Brain pericyte (primary cell): ENCODE data around the gene PTPRO.

Experiments
- DNase-seq: peaks from one replicate; pipeline ENCODE4 v3.0.0-alpha.2; 2012; ENCODE audit warnings: low read depth, low spot score

PTPRO gene

GRCh38 chr12:15346488-15346887, 24.2 kb downstream of the PTPRO start:
- no peak for DNase-seq

DNA sequence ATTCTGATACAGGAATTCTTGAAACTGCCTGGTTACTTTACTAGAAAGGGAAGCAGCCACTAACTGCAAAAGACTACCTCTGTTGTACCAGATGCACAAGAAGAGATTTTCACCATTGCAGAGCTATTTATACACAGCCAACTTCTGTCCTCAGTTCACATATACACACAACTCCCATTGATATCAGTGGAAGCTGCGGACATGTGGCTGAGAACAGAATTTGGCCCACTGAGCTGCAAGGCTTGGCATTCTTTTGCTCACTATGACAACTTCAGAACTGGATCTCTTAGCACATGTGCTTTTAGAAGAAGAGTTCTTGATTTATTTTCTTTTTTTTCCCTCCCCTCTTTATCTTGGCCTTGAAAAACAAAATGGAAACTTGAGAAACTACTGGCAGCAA, 28.3 kb downstream of the PTPRO start:
- no peak for DNase-seq

GRCh38 chr12:15355766-15356165, 33.5 kb downstream of the PTPRO start:
- DNase-seq: no peak

DNA sequence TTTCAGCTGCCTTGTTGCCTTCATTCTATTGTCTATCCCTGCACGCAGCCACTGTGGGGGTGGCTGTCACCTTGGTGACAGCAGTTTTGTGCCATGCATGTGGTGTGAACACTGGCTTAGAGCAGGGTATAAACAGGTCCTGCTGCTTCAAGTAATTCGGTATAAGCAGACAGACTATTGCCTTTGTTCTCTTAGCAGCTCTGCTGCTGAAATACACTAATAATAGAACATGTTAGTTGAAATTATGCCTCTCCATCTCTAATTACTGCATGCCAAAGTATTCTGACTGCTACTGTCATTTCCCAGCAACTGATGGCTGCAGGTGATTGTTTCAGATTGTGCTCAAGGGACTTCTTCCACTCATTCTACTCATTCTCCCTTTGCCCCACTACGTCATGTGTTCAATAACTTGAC, 34.6 kb downstream of the PTPRO start:
- no peak for DNase-seq

DNA sequence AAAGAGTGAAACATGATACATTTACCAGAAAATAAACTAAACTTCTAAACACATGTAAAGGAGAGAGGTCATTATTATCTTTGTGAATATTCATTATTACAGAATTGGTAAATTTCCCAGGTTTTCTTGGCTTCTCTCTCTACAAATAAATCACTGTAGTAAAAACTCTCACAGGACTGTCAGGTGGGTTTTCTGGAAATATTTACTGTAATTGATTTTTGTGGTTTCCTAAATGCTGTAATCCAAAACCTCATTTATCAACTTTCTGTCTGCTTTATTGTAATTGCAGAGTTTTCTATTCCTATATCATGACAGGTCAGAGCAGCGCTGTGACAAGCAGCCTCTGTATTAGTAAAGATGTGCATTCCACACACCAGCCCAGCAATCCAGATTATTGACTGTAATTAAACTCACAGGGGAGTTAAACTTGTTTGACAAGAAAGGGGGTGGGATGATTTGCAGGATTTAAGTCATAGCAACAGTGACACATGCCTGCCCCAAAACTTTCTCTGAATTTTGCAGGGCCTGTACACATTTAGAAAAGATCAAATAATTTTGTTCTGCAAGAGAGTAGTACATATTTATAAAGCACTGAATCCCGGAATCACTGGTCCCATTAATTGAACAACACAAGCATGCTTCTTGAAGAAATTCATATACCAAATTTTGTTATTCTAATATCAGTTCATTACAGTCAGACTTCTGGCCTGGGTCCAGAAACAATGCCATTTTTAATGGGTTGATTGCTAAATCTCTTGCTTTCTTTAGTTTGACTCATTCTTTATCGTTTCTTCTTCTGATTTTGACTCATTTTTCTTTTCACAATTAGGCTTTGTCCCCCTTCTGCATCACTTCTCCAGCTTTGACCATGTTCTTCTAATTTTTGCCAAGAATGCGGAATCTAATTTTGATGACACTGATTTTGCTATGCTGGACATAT, 42.2 kb downstream of the PTPRO start:
- DNase-seq: no peak

DNA sequence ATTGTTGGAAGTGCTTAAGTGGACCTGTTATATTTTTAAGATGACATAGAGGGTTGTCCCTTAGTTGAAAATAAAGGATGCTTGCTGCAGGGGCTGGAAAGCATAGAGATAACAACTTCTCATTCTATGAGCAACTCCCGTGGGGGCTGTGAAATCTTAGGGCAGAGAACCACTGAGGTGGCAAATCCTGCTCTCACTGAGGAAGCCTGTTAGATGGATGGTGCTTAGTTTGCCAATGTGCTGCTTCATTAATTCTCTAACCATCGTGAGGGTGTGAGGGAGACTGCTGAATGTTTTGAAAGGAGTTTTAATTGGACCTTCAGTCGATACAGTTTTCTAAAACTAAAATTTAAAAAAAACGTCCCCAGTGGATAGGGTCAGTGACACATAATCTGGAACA, 46.5 kb downstream of the PTPRO start:
- DNase-seq: no peak

- DNase-seq: no peak
Observed at GRCh38 chr12:15372352-15372751, 50.0 kb downstream of the PTPRO start.

DNA sequence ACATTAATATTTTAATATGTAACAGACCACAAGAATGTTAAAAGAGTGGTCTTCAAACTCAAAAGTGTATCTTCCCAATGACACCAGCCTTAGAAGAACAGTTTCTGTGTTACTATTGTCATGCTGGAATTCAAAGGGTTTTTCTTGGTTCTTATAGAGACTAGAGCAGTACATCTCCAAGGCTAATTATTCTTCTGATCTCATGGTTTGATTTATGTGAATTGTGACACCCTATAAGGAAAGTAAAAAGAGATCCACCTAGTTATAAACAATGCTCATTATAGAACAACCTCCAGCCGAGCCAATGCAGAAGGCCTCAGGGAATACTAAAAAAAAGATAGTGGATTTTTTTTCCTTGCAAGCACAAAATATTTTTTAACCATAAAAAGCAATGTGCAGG, 65.5 kb downstream of the PTPRO start:
- DNase-seq: no peak

- DNase-seq: no peak
Observed at GRCh38 chr12:15389561-15389960, 67.3 kb downstream of the PTPRO start.

- no peak for DNase-seq
Observed at GRCh38 chr12:15393037-15393436, 70.7 kb downstream of the PTPRO start.

- no peak for DNase-seq
Observed at GRCh38 chr12:15393995-15394394, 71.7 kb downstream of the PTPRO start.

DNA sequence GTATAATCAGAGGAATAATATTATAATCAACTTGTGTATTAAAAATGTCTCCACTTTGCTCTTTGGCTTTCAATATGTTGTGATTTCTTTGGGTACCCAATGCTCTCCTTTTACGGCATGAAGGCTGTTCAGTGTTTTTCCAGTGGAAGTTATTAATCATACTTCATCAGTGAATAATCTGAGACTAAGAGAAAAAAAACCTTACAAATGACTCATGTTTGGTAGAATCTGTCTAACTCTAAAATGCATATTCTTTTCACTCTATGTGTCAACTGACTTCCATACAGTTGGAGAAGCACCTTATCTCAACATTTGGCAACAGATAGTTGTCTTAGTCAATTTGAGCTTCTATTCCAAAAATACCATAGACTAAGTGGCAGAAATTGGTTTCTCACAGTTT, 82.2 kb downstream of the PTPRO start:
- no peak for DNase-seq

DNA sequence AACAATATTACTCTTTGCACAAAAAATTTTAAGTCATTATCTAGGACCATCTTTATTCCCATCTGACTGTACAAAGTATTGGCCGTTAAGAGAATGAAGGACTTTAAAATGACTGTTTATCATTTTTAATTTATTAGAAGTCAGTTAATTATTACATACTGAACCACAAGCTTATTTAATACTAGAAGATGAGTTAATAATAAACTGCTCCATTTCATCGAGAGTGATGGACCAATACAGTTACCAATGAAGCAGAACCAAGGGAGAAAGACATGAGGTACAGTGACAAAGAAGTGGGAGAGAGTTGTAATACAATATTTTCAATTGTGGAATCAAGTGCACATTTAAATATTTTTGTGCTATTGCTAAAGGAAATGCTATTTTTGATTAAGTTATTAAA, 83.3 kb downstream of the PTPRO start:
- DNase-seq: no peak

- no peak for DNase-seq
Observed at GRCh38 chr12:15407025-15407424, 84.7 kb downstream of the PTPRO start.

DNA sequence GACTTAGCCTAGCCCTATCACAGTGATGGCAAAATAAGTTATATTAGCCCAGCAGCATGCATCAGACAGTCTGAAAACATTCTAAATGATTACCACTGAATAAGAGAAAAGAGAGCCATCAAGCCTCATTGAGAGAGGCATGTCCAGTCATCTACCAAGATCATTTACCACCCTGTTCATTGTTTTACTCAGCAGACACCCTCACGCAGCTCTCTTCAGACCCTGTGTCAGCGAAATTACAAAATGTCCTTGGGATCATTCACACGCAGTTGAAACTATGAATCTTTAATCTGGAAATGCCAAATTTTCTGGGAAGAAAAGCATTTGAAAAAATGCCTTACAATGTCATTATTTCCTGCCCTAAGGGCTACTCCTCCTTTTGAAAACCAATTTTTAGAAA, 89.5 kb downstream of the PTPRO start:
- no peak for DNase-seq

GRCh38 chr12:15417691-15418090, 95.4 kb downstream of the PTPRO start:
- DNase-seq: no peak

DNA sequence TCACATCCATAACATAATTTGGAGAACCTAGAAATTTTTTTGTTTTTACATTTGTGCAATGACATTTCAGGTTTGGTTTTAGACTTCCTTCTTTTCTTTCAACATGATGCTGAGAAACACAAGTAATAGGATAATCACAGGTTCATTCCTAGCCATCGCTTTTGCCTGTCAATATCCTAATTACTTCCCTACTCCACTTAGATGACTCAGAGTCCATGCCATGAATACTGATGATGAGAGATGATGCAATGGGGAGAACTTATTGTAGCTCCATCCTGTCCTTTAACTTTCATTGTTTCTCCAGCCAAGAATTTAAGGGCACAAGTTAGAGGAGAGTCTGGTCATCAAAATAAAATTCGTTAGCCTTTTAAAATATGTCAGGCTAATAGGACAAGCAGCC, 101.3 kb downstream of the PTPRO start:
- DNase-seq: no peak

DNA sequence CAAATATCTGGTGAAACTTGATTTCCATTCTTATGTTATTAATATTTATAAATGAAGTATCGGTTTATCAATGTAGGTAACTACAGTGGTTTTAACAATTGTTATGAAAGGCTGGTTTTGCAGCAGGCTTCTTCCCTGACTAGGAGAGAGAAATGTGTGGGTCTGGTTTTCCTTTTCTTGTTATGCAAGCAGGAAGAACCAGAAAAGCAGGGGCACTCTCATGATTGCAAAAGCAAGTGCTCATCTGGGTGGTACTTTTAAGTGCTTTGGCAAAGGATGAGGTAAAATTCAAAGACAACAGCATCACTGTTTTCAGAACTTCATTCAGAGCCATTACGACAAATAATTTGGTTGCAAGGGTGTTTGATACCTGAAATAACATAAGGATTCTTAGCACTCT, 105.6 kb downstream of the PTPRO start:
- DNase-seq: no peak

- no peak for DNase-seq
Observed at GRCh38 chr12:15428632-15429031, 106.3 kb downstream of the PTPRO start.

DNA sequence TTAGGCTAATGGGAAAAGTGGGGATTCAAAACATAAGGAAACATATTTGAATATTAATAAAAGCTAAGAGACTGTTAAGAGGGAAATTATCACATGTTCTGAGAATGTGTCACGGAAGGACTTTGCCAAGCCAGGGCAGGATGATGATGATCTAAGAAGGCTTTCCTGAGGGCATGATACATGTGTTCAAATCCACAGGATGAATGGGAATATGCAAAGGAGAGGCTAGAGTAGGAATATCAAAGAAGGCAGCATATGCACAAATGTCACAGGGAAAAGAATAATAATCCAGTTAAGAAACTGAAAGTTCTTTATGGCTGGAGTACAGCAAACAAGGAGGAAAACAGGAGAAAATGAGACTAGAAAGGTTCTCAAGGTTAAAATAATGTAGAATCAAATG, 107.0 kb downstream of the PTPRO start:
- no peak for DNase-seq

DNA sequence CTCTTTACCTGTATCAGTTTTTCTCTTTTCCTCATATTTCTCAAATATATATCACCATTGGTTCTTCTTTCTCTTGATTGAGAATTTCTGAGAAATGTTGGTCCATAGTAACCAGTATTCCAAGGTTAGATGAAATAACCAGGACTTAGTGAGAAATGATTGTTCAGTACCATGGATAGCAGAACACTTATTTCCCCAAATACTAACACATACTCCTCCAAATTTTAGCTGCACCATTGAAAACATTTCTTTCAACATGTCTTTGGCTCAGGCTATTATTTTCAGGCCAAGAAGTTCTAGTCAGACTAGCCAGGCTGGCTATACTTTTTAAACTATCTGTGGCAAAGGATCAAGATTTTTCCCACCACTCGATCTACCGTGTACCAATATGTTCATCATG, 113.3 kb downstream of the PTPRO start:
- no peak for DNase-seq

DNA sequence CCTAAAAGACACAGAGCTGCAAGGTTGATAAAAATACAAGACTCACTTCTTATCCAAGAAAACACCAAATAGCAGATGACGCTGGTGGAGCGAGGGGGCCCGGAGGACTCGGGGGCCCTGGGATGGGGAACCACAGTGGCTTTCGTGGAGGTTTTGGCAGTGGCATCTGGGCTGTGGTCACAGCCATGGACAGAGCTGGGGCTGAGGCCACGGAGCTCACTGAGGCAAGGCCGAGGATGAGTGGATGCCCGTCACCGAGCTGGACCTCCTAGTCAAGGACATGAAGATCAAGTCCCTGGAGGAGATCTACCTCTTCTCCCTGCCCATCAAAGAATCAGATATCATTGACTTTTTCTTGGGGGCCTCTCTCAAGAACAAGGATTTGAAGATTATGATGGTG, 117.2 kb downstream of the PTPRO start:
- no peak for DNase-seq

- no peak for DNase-seq
Observed at GRCh38 chr12:15443050-15443449, 120.7 kb downstream of the PTPRO start.

DNA sequence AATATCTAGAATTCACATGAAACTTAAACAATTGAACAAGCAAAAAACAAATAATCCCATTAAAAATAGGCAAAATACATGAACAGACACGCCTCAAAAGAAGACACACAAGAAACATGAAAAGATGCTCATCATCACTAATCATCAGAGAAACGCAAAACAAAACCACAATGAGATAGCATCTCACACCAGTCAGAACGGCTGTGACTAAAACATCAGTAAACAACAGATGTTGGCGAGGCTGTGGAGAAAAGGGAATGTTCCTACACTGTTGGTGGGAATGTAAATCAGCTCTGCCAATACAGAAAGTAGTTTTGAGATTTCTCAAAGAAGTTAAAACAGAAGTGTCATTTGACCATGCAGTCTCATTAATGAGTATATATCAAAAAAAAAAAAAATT, 121.3 kb downstream of the PTPRO start:
- no peak for DNase-seq
